B cell (primary cell): Measurements from ENCODE around the gene ZNF334.

Experiments used
- CTCF ChIP-seq: fragments of 200-600 bp; IDR thresholded peaks from one replicate; pipeline ENCODE4 v1.8.0; 2022; ENCODE audit warnings: antibody characterized with exemption, mild to moderate bottlenecking
- EZH2 ChIP-seq: IDR thresholded peaks from 2 replicates; pipeline ENCODE4 v1.6.1; 2012; ENCODE audit warnings: borderline replicate concordance, low read depth, mild to moderate bottlenecking, moderate library complexity, low read length; ENCODE audit not compliant: insufficient read depth, poor library complexity, severe bottlenecking

- no peak for TF ChIP-seq CTCF
- TF ChIP-seq EZH2 = no peak
Observed at GRCh38 chr20:46548688-46549087, 35.3 kb upstream of the ZNF334 start.
